CD8-positive, alpha-beta memory T cell (primary cell): ENCODE measurements around the gene ATOH8. TPM values are rescaled to one million over a fixed set of nuclear protein-coding genes. Genes with fewer than 3 reads are reported as not detected.

Experiments
- CTCF ChIA-PET: fragments of 350-600 bp; sonication (Branson Sonifier 250); formaldehyde crosslinking; loops from one replicate; lab custom pipeline; 2021; ENCODE audit warnings: antibody characterized with exemption; lab: Charles Lee
- POLR2A ChIA-PET: fragments of 350-600 bp; sonication (Branson Sonifier 250); formaldehyde crosslinking; loops from one replicate; lab custom pipeline; 2021; ENCODE audit warnings: antibody characterized with exemption; lab: Charles Lee
- DNase-seq, 5 donors: peaks; one replicate each; pipeline versions ENCODE4 v3.0.0 to v3.0.0-alpha.2; 2020 to 2022; ENCODE audit warnings: mixed read lengths in 1 of 5
- H3K27ac ChIP-seq: one replicate; pipeline ENCODE4 v1.7.0; 2013; ENCODE audit warnings: low read depth, mild to moderate bottlenecking, low read length, moderate library complexity
- H3K27me3 ChIP-seq: 2 replicates; pipeline ENCODE4 v1.7.0; 2013; ENCODE audit warnings: low read length, mild to moderate bottlenecking; ENCODE audit not compliant: insufficient read depth, poor library complexity, severe bottlenecking
- H3K36me3 ChIP-seq: 2 replicates; pipeline ENCODE4 v1.7.0; 2013; ENCODE audit warnings: mild to moderate bottlenecking, low read length, moderate library complexity; ENCODE audit not compliant: insufficient read depth
- H3K4me1 ChIP-seq: 2 replicates; pipeline ENCODE4 v1.7.0; 2013; ENCODE audit warnings: mild to moderate bottlenecking, low read length, moderate library complexity; ENCODE audit not compliant: insufficient read depth
- H3K4me3 ChIP-seq: 2 replicates; pipeline ENCODE4 v1.7.0; 2013; ENCODE audit warnings: mild to moderate bottlenecking, low read length
- H3K9me3 ChIP-seq: 2 replicates; pipeline ENCODE4 v1.7.0; 2013; ENCODE audit warnings: mild to moderate bottlenecking, low read length
- H3K27ac Mint-ChIP-seq, 8 donors: one replicate each; pipeline ENCODE4 v1.8.0; 2020 to 2021; ENCODE audit warnings: mixed read lengths in 8 of 8, mild to moderate bottlenecking in 6 of 8, inconsistent platforms in 3 of 8, moderate library complexity in 3 of 8
- H3K27me3 Mint-ChIP-seq, 2 donors: one replicate each; pipeline ENCODE4 v1.8.0; 2020 to 2021; ENCODE audit warnings: mixed read lengths in 2 of 2, mild to moderate bottlenecking in 1 of 2, moderate library complexity in 1 of 2
- H3K36me3 Mint-ChIP-seq, 3 donors: one replicate each; pipeline ENCODE4 v1.8.0; 2020 to 2021; ENCODE audit warnings: mixed read lengths in 3 of 3, inconsistent platforms in 1 of 3, mild to moderate bottlenecking in 1 of 3
- H3K4me1 Mint-ChIP-seq, 3 donors: one replicate each; pipeline ENCODE4 v1.8.0; 2020 to 2021; ENCODE audit warnings: mixed read lengths in 3 of 3, inconsistent platforms in 1 of 3, mild to moderate bottlenecking in 1 of 3
- H3K4me3 Mint-ChIP-seq, 7 donors: one replicate each; pipeline ENCODE4 v1.8.0; 2020 to 2021; ENCODE audit warnings: mixed read lengths in 7 of 7, mild to moderate bottlenecking in 6 of 7, moderate library complexity in 4 of 7, inconsistent platforms in 2 of 7
- H3K9me3 Mint-ChIP-seq, 5 donors: one replicate each; pipeline ENCODE4 v1.8.0; 2020 to 2022; ENCODE audit warnings: mixed read lengths in 5 of 5, mild to moderate bottlenecking in 3 of 5, moderate library complexity in 2 of 5, inconsistent platforms in 1 of 5
- polyA plus RNA-seq: library from polyadenylated mRNA; unstranded; fragments of 300-500 nt; fragmentation: Illumina TruSeq; gene quantifications from one replicate; pipeline ENCODE4 v1.2.3, GENCODE V29; 2021
- total RNA-seq, 2 experiments: library from RNA; stranded (reverse); gene quantifications; one replicate each; pipeline ENCODE4 v1.2.3, GENCODE V29; 2021

Gene ATOH8
- total and polyA plus RNA-seq, 3 experiments from 2014 or later, result not detected

- Mint-ChIP-seq H3K27me3 (peaks cover 7 to 16% of the 10 kb centered on the region in 2 donors), H3K9me3 (no peaks in the 10 kb centered on the region), H3K4me3 (no peak overlapping the region), H3K27ac (peak overlapping the region in 1 of 8 donors; percentile 50), H3K4me1 (peaks cover 0 to 3% (median 0%) of the 10 kb centered on the region in 3 donors), H3K36me3 (no peaks in the 10 kb centered on the region)
- POLR2A ChIA-PET, result no interaction called here
- CTCF ChIA-PET, result interaction anchor here (1.1 to 4.2 kb wide), 4 partner anchors 15 to 82 kb away, joined by 3 to 23 read pairs (median 20); no protein-coding TSS in a partner anchor
- Histone ChIP-seq H3K9me3 (no peaks in the 10 kb centered on the region), H3K27ac (no peak overlapping the region), H3K36me3 (no peaks in the 10 kb centered on the region), H3K4me1 (no peaks in the 10 kb centered on the region), H3K27me3 (no peaks in the 10 kb centered on the region), H3K4me3 (no peak overlapping the region)
- no peak for DNase-seq
Measured at GRCh38 chr2:85811180-85812093, 57.6 kb downstream of the ATOH8 start.

- no peak for DNase-seq
- H3K9me3 ChIP-seq, result no peaks in the 10 kb centered on the region
- CTCF ChIA-PET, result interaction anchor here (1.1 to 4.2 kb wide), 4 partner anchors 15 to 83 kb away, joined by 3 to 23 read pairs (median 20); no protein-coding TSS in a partner anchor
- Mint-ChIP-seq H3K27ac (no peak overlapping the region), H3K9me3 (no peaks in the 10 kb centered on the region), H3K27me3 (peaks cover 7 to 16% of the 10 kb centered on the region in 2 donors), H3K4me3 (no peak overlapping the region), H3K36me3 (no peaks in the 10 kb centered on the region), H3K4me1 (peaks cover 0 to 3% (median 0%) of the 10 kb centered on the region in 3 donors)
- no peak overlapping the region for H3K27ac ChIP-seq
- no peaks in the 10 kb centered on the region for H3K4me1 ChIP-seq
- POLR2A ChIA-PET, result no interaction called here
- no peaks in the 10 kb centered on the region for H3K36me3 ChIP-seq
- no peak overlapping the region for H3K4me3 ChIP-seq
- H3K27me3 ChIP-seq, result no peaks in the 10 kb centered on the region
Measured at GRCh38 chr2:85812094-85812735, 58.4 kb downstream of the ATOH8 start.

GRCh38 chr2:85813211-85813981 is 59.6 kb downstream of the ATOH8 start:
- Mint-ChIP-seq H3K4me1 (peaks cover 0 to 3% (median 0%) of the 10 kb centered on the region in 3 donors), H3K27me3 (peaks cover 8 to 25% of the 10 kb centered on the region in 2 donors), H3K27ac (no peak overlapping the region), H3K9me3 (no peaks in the 10 kb centered on the region), H3K36me3 (no peaks in the 10 kb centered on the region), H3K4me3 (peak overlapping the region in 1 of 7 donors; percentile 15)
- POLR2A ChIA-PET, result no interaction called here
- Histone ChIP-seq H3K4me3 (no peak overlapping the region), H3K9me3 (no peaks in the 10 kb centered on the region), H3K36me3 (no peaks in the 10 kb centered on the region), H3K27ac (no peak overlapping the region), H3K4me1 (no peaks in the 10 kb centered on the region), H3K27me3 (no peaks in the 10 kb centered on the region)
- no peak for DNase-seq
- CTCF ChIA-PET, result interaction anchor here (0.6 to 4.2 kb wide), 24 partner anchors 8 to 267 kb away, joined by 3 to 23 read pairs (median 3); no protein-coding TSS in a partner anchor

GRCh38 chr2:85813982-85814801 is 60.4 kb downstream of the ATOH8 start:
- H3K4me1 Mint-ChIP-seq, result peaks cover 0 to 3% (median 0%) of the 10 kb centered on the region in 3 donors
- no peaks in the 10 kb centered on the region for H3K9me3 Mint-ChIP-seq
- H3K27me3 Mint-ChIP-seq, result peaks cover 14 to 27% of the 10 kb centered on the region in 2 donors
- POLR2A ChIA-PET, result no interaction called here
- Histone ChIP-seq H3K4me3 (no peak overlapping the region), H3K4me1 (no peaks in the 10 kb centered on the region), H3K27ac (no peak overlapping the region), H3K36me3 (no peaks in the 10 kb centered on the region), H3K9me3 (no peaks in the 10 kb centered on the region), H3K27me3 (no peaks in the 10 kb centered on the region)
- peak; percentile 62 to 82 (median 75) for DNase-seq
- CTCF ChIA-PET, result interaction anchor here (0.6 to 4.2 kb wide), 25 partner anchors 9 to 266 kb away, joined by 3 to 23 read pairs (median 3); no protein-coding TSS in a partner anchor
- peak overlapping the region in 1 of 7 donors; percentile 1 for H3K4me3 Mint-ChIP-seq
- peak overlapping the region in 1 of 8 donors; percentile 61 for H3K27ac Mint-ChIP-seq
- no peaks in the 10 kb centered on the region for H3K36me3 Mint-ChIP-seq

- no peaks in the 10 kb centered on the region for H3K9me3 ChIP-seq
- ChIA-PET CTCF (interaction anchor here (0.9 to 4.4 kb wide), 14 partner anchors 9 to 265 kb away, joined by 3 to 23 read pairs (median 4); no protein-coding TSS in a partner anchor), POLR2A (interaction anchor here (0.6 kb wide), 1 partner anchor 32 kb away, joined by 3 read pairs; no protein-coding TSS in a partner anchor)
- H3K27me3 Mint-ChIP-seq, result peaks cover 14 to 27% of the 10 kb centered on the region in 2 donors
- no peaks in the 10 kb centered on the region for H3K27me3 ChIP-seq
- no peaks in the 10 kb centered on the region for H3K36me3 Mint-ChIP-seq
- no peaks in the 10 kb centered on the region for H3K9me3 Mint-ChIP-seq
- H3K4me1 Mint-ChIP-seq, result peaks cover 0 to 3% (median 0%) of the 10 kb centered on the region in 3 donors
- H3K36me3 ChIP-seq, result no peaks in the 10 kb centered on the region
- H3K4me3 ChIP-seq, result no peak overlapping the region
- H3K4me3 Mint-ChIP-seq, result no peak overlapping the region
- H3K27ac ChIP-seq, result no peak overlapping the region
- no peaks in the 10 kb centered on the region for H3K4me1 ChIP-seq
- no peak for DNase-seq
- H3K27ac Mint-ChIP-seq, result no peak overlapping the region
Measured at GRCh38 chr2:85814802-85815550, 61.2 kb downstream of the ATOH8 start.

GRCh38 chr2:85819811-85820510 is 66.2 kb downstream of the ATOH8 start:
- H3K4me3 Mint-ChIP-seq, result no peak overlapping the region
- Histone ChIP-seq H3K36me3 (no peaks in the 10 kb centered on the region), H3K4me3 (no peak overlapping the region), H3K27ac (no peak overlapping the region), H3K9me3 (no peaks in the 10 kb centered on the region), H3K4me1 (no peaks in the 10 kb centered on the region), H3K27me3 (no peaks in the 10 kb centered on the region)
- no peak for DNase-seq
- peaks cover 8 to 20% of the 10 kb centered on the region in 2 donors for H3K27me3 Mint-ChIP-seq
- H3K9me3 Mint-ChIP-seq, result no peaks in the 10 kb centered on the region
- POLR2A ChIA-PET, result no interaction called here
- CTCF ChIA-PET, result interaction anchor here (1.4 to 1.6 kb wide), 2 partner anchors 69 to 259 kb away, joined by 3 to 5 read pairs; partner anchors contain the start of gene ST3GAL5
- H3K27ac Mint-ChIP-seq, result peak overlapping the region in 1 of 8 donors; percentile 26
- H3K36me3 Mint-ChIP-seq, result peaks cover 0 to 3% (median 0%) of the 10 kb centered on the region in 3 donors
- H3K4me1 Mint-ChIP-seq, result no peaks in the 10 kb centered on the region
